H1 (cell line): ENCODE measurements around the gene NEUROG1.
A peak's percentile ranks its signal among the peaks of the same experiment; 100 is the strongest.

ENCODE experiments used
- CTCF ChIP-seq, 3 experiments: IDR thresholded peaks; 1 replicate in 2 of 3; 2 replicates in 1 of 3; pipeline versions ENCODE4 v1.5.1 to v1.6.1; 2011; ENCODE audit warnings: low read length in 3 of 3, mild to moderate bottlenecking in 3 of 3, inconsistent platforms in 2 of 3, low read depth in 1 of 3, moderate library complexity in 1 of 3; ENCODE audit not compliant: insufficient read depth in 1 of 3; ENCODE audit errors: control extremely low read depth in 1 of 3
- SUZ12 ChIP-seq: fragments of 200-600 bp; sonication (generic); IDR thresholded peaks from 2 replicates; pipeline ENCODE4 v1.6.1; 2012; ENCODE audit warnings: mild to moderate bottlenecking, inconsistent platforms, low read length, moderate library complexity, mixed read lengths

DNA sequence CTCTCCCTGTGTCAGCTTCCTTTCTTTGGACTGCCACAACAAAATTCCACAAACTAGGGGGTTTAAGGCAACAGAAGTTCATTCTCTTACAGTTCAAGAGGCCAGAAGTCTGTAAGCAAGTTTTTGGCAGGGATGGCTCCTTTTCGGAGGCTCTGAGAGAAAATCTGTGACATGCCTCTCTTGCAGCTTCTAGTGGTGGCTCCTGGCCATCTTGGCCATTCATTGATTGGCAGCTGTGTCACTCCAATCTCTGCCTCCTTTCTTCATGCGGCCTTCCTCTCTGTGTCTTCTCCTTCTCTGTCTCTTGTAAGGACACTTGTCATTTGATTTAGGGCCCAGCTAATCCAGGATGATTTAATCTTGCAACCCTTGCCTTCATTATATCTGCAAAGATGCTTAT, 2.0 kb upstream of the NEUROG1 start:
- no peak for TF ChIP-seq CTCF (IDR thresholded peaks at IDR 0.05; ENCODE audit: control extremely low read depth in 1 of 3, insufficient read depth in 1 of 3, low read depth in 1 of 3, low read length in 3 of 3)
- TF ChIP-seq SUZ12, result peak; percentile 47; the same call in 1 of the 2 replicates
